Hepatocyte (in vitro differentiated cells): ENCODE data around the gene PTPRD. TPM values are rescaled to one million over a fixed set of nuclear protein-coding genes. Genes with fewer than 3 reads are reported as not detected.

Source experiments
- DNase-seq: peaks from one replicate; pipeline ENCODE4 v3.0.0-alpha.2; 2016; ENCODE audit warnings: low spot score
- H2AFZ ChIP-seq: fragments of 200-600 bp; sonication (generic); 2 replicates; pipeline ENCODE4 v1.6.0; 2016; ENCODE audit warnings: antibody characterized with exemption, mild to moderate bottlenecking
- H3K27ac ChIP-seq: fragments of 200-600 bp; sonication (generic); 2 replicates; pipeline ENCODE4 v1.5.1; 2016; ENCODE audit warnings: mild to moderate bottlenecking
- H3K27me3 ChIP-seq: fragments of 200-600 bp; sonication (generic); 2 replicates; pipeline ENCODE4 v1.6.1; 2016
- H3K36me3 ChIP-seq: fragments of 200-600 bp; sonication (generic); replicated peaks from 2 replicates; pipeline ENCODE4 v1.5.1; 2016; ENCODE audit warnings: low read depth; ENCODE audit not compliant: insufficient read depth
- H3K4me1 ChIP-seq: fragments of 200-600 bp; sonication (generic); 2 replicates; pipeline ENCODE4 v1.5.1; 2016; ENCODE audit warnings: mild to moderate bottlenecking, moderate library complexity; ENCODE audit not compliant: insufficient read depth
- H3K4me2 ChIP-seq: fragments of 200-600 bp; sonication (generic); 2 replicates; pipeline ENCODE4 v1.6.0; 2016
- H3K4me3 ChIP-seq: fragments of 200-600 bp; sonication (generic); 2 replicates; pipeline ENCODE4 v1.5.1; 2016; ENCODE audit warnings: mild to moderate bottlenecking
- H3K79me2 ChIP-seq: fragments of 200-600 bp; sonication (generic); 2 replicates; pipeline ENCODE4 v1.6.0; 2017; ENCODE audit warnings: mild to moderate bottlenecking
- H3K9me2 ChIP-seq: fragments of 200-600 bp; sonication (generic); replicated peaks from 2 replicates; pipeline ENCODE4 v1.6.0; 2017; ENCODE audit warnings: mild to moderate bottlenecking; ENCODE audit not compliant: insufficient read depth
- H3K9me3 ChIP-seq: fragments of 200-600 bp; sonication (generic); 2 replicates; pipeline ENCODE4 v1.5.1; 2016; ENCODE audit warnings: low read depth, mild to moderate bottlenecking
- H4K20me1 ChIP-seq: fragments of 200-600 bp; sonication (generic); 2 replicates; pipeline ENCODE4 v1.6.0; 2016; ENCODE audit warnings: mild to moderate bottlenecking; ENCODE audit not compliant: insufficient read depth, poor library complexity, severe bottlenecking
- CTCF ChIP-seq: fragments of 200-600 bp; sonication (generic); IDR thresholded peaks from 2 replicates; pipeline ENCODE4 v1.5.1; 2016; ENCODE audit warnings: antibody characterized with exemption, mild to moderate bottlenecking; ENCODE audit not compliant: poor library complexity
- EZH2 ChIP-seq: fragments of 200-600 bp; sonication (generic); IDR thresholded peaks from 2 replicates; pipeline ENCODE4 v1.6.1; 2016; ENCODE audit warnings: antibody characterized with exemption, mild to moderate bottlenecking, borderline replicate concordance
- EZH2phosphoT487 ChIP-seq: fragments of 200-600 bp; sonication (generic); IDR thresholded peaks from one replicate; pipeline ENCODE4 v1.6.1; 2018; ENCODE audit warnings: antibody characterized with exemption, mild to moderate bottlenecking, low read depth, moderate library complexity; ENCODE audit not compliant: unreplicated experiment, severe bottlenecking
- WGBS: methylation state at CpG from one replicate; pipeline ENCODE4 v1.1.6; 2016; ENCODE audit warnings: low lambda C conversion rate; ENCODE audit errors: missing lambda C conversion rate; 5-methylcytosine and 5-hydroxymethylcytosine counted together
- polyA plus RNA-seq: library from polyadenylated mRNA; unstranded; fragments of >200 nt; fragmentation: Nextera tagmentation; extraction: Ambion mirVana; gene quantifications from 2 replicates; pipeline ENCODE4 v1.2.1, GENCODE V29; 2016
- total RNA-seq: library from RNA; depleted of rRNA; stranded (reverse); fragments of >200 nt; gene quantifications from 2 replicates; pipeline ENCODE4 v1.2.3, GENCODE V29; 2014

The PTPRD gene
- total and polyA plus RNA-seq, 2 experiments from 2014 or later, result 6.5 to 77.6 TPM

GRCh38 chr9:8668231-8668630 is 1944.6 kb downstream of the PTPRD start:
- H3K9me2 ChIP-seq, result no peaks in the 10 kb centered on the region
- 96% methylated on average over 3 of the region's 3 CpGs for WGBS
- no peak for TF ChIP-seq EZH2
- TF ChIP-seq EZH2phosphoT487, result no peak
- no peak for TF ChIP-seq CTCF

GRCh38 chr9:8666060-8666459 is 1946.7 kb downstream of the PTPRD start:
- H3K9me3 ChIP-seq, result no peaks in the 10 kb centered on the region
- peak overlapping the region; percentile 53 for H3K4me2 ChIP-seq
- no peak overlapping the region for H3K27ac ChIP-seq
- H3K9me2 ChIP-seq, result no peaks in the 10 kb centered on the region
- peaks cover 7% of the 10 kb centered on the region for H3K4me1 ChIP-seq
- no peaks in the 10 kb centered on the region for H3K79me2 ChIP-seq
- no peaks in the 10 kb centered on the region for H4K20me1 ChIP-seq
- no peak overlapping the region for H2AFZ ChIP-seq
- TF ChIP-seq EZH2, result no peak
- TF ChIP-seq EZH2phosphoT487, result no peak
- no peak for TF ChIP-seq CTCF
- H3K36me3 ChIP-seq, result no peaks in the 10 kb centered on the region
- no peaks in the 10 kb centered on the region for H3K27me3 ChIP-seq
- no peak overlapping the region for H3K4me3 ChIP-seq
- no peak for DNase-seq

More at GRCh38 chr9:8668231-8668630, 1944.6 kb downstream of the PTPRD start:
- Histone ChIP-seq H3K4me3 (no peak overlapping the region), H3K27ac (no peak overlapping the region), H3K36me3 (no peaks in the 10 kb centered on the region), H4K20me1 (no peaks in the 10 kb centered on the region), H3K9me3 (no peaks in the 10 kb centered on the region), H3K79me2 (no peaks in the 10 kb centered on the region), H2AFZ (no peak overlapping the region), H3K27me3 (no peaks in the 10 kb centered on the region), H3K4me2 (no peak overlapping the region), H3K4me1 (peaks cover 7% of the 10 kb centered on the region)
- no peak for DNase-seq

GRCh38 chr9:8660383-8660782 is 1952.4 kb downstream of the PTPRD start:
- peak; percentile 20 for DNase-seq
- Histone ChIP-seq H3K9me2 (no peaks in the 10 kb centered on the region), H3K4me1 (no peaks in the 10 kb centered on the region), H3K9me3 (no peaks in the 10 kb centered on the region), H3K27me3 (no peaks in the 10 kb centered on the region), H3K79me2 (no peaks in the 10 kb centered on the region), H3K27ac (no peak overlapping the region), H2AFZ (no peak overlapping the region), H3K4me2 (peak overlapping the region; percentile 29), H3K36me3 (no peaks in the 10 kb centered on the region), H4K20me1 (no peaks in the 10 kb centered on the region), H3K4me3 (no peak overlapping the region)
- no peak for TF ChIP-seq EZH2
- TF ChIP-seq CTCF, result no peak
- TF ChIP-seq EZH2phosphoT487, result no peak

GRCh38 chr9:8659108-8659507 is 1953.7 kb downstream of the PTPRD start:
- Histone ChIP-seq H3K4me3 (no peak overlapping the region), H3K4me1 (no peaks in the 10 kb centered on the region), H3K9me2 (no peaks in the 10 kb centered on the region), H3K27ac (no peak overlapping the region), H4K20me1 (no peaks in the 10 kb centered on the region), H3K9me3 (no peaks in the 10 kb centered on the region), H3K36me3 (no peaks in the 10 kb centered on the region), H3K79me2 (no peaks in the 10 kb centered on the region), H2AFZ (no peak overlapping the region), H3K27me3 (no peaks in the 10 kb centered on the region), H3K4me2 (no peak overlapping the region)
- no peak for TF ChIP-seq EZH2
- TF ChIP-seq CTCF, result no peak
- no peak for TF ChIP-seq EZH2phosphoT487
- no peak for DNase-seq
